Measurements from ENCODE around the gene PLEKHG7. TPM values are rescaled to one million over a fixed set of nuclear protein-coding genes. Genes with fewer than 3 reads are reported as not detected.

The PLEKHG7 gene
- polyA plus RNA-seq, 1 donor (not counting 4 experiments of a cell fraction or from before 2014, with no cell fraction given), result not detected

DNA sequence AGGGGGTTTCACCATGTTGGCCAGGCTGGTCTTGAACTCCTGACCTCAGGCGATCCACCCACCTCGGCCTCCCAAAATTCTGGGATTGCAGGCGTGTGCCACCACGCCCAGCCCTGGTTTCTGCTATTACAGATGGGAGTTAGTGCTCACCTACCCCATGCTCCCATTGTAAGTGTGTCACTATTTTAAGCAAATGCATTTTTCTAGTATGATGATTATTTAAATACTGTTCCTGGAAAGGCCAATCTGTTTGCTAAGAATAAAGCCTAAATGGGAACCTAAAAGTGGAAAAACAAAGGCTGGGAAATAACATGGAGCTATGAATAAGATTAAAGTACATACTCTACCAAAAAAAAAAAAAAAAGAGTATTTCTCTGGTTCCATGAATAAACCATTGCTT is 45.0 kb upstream of the PLEKHG7 start:
- Histone ChIP-seq H3K79me2 (ENCODE audit: control insufficient read depth, insufficient read depth, low read length) (no peaks in the 10 kb centered on the region), H2AFZ (ENCODE audit: control insufficient read depth, low read length) (no peak overlapping the region), H4K20me1 (ENCODE audit: control insufficient read depth, extremely low read depth, insufficient read depth, low read length) (no peaks in the 10 kb centered on the region), H3K9me3 (ENCODE audit: control insufficient read depth, low read depth, low read length) (no peaks in the 10 kb centered on the region), H3K27ac (ENCODE audit: control insufficient read depth, insufficient read depth, low read length) (no peak overlapping the region), H3K9me1 (ENCODE audit: control insufficient read depth, extremely low read depth, insufficient read depth, low read length) (no peaks in the 10 kb centered on the region), H3K4me3 (ENCODE audit: control insufficient read depth in 2 of 3, extremely low read depth in 1 of 3, insufficient read depth in 2 of 3, low read depth in 1 of 3, low read length in 3 of 3) (no peak overlapping the region), H3K36me3 (ENCODE audit: control insufficient read depth in 2 of 2, extremely low read depth in 1 of 2, insufficient read depth in 2 of 2, low read length in 2 of 2) (no peaks in the 10 kb centered on the region), H3K4me1 (ENCODE audit: control insufficient read depth, extremely low read depth, insufficient read depth, low read length) (no peaks in the 10 kb centered on the region), H3K9ac (ENCODE audit: control insufficient read depth, extremely low read depth, insufficient read depth, low read length) (no peak overlapping the region), H3K27me3 (ENCODE audit: control insufficient read depth, extremely low read depth, insufficient read depth, low read length) (no peaks in the 10 kb centered on the region), H3K4me2 (ENCODE audit: control insufficient read depth, extremely low read depth, insufficient read depth, low read depth, low read length) (no peak overlapping the region)
- dilution Hi-C loops (cut with MboI; ENCODE audit: extremely low pct_ligation_motif_present, low sequenced_read_pairs), result no loop called here
- FAIRE-seq (no peak), DNase-seq (ENCODE audit: low read depth, low spot score) (no peak)
- TF ChIP-seq CTCF (optimal IDR thresholded peaks at IDR 0.05 in 1 of 3, IDR thresholded peaks at IDR 0.05 in 1 of 3, conservative IDR thresholded peaks at IDR 0.05 in 1 of 3; ENCODE audit: extremely low read depth in 1 of 3, insufficient read depth in 2 of 3, low read length in 3 of 3) (no peak), EZH2 (IDR thresholded peaks at IDR 0.05; ENCODE audit: low read length) (no peak)

- FAIRE-seq (no peak), DNase-seq (ENCODE audit: low read depth, low spot score) (no peak)
- Histone ChIP-seq H3K4me3 (ENCODE audit: control insufficient read depth in 2 of 3, extremely low read depth in 1 of 3, insufficient read depth in 2 of 3, low read depth in 1 of 3, low read length in 3 of 3) (no peak overlapping the region), H3K36me3 (ENCODE audit: control insufficient read depth in 2 of 2, extremely low read depth in 1 of 2, insufficient read depth in 2 of 2, low read length in 2 of 2) (no peaks in the 10 kb centered on the region), H3K4me2 (ENCODE audit: control insufficient read depth, extremely low read depth, insufficient read depth, low read depth, low read length) (no peak overlapping the region), H2AFZ (ENCODE audit: control insufficient read depth, low read length) (no peak overlapping the region), H3K4me1 (ENCODE audit: control insufficient read depth, extremely low read depth, insufficient read depth, low read length) (no peaks in the 10 kb centered on the region), H3K9ac (ENCODE audit: control insufficient read depth, extremely low read depth, insufficient read depth, low read length) (no peak overlapping the region), H4K20me1 (ENCODE audit: control insufficient read depth, extremely low read depth, insufficient read depth, low read length) (no peaks in the 10 kb centered on the region), H3K9me1 (ENCODE audit: control insufficient read depth, extremely low read depth, insufficient read depth, low read length) (no peaks in the 10 kb centered on the region), H3K27me3 (ENCODE audit: control insufficient read depth, extremely low read depth, insufficient read depth, low read length) (no peaks in the 10 kb centered on the region), H3K9me3 (ENCODE audit: control insufficient read depth, low read depth, low read length) (no peaks in the 10 kb centered on the region), H3K79me2 (ENCODE audit: control insufficient read depth, insufficient read depth, low read length) (no peaks in the 10 kb centered on the region), H3K27ac (ENCODE audit: control insufficient read depth, insufficient read depth, low read length) (no peak overlapping the region)
- TF ChIP-seq EZH2 (IDR thresholded peaks at IDR 0.05; ENCODE audit: low read length) (no peak), CTCF (optimal IDR thresholded peaks at IDR 0.05 in 1 of 3, IDR thresholded peaks at IDR 0.05 in 1 of 3, conservative IDR thresholded peaks at IDR 0.05 in 1 of 3; ENCODE audit: extremely low read depth in 1 of 3, insufficient read depth in 2 of 3, low read length in 3 of 3) (no peak)
- dilution Hi-C loops (cut with MboI; ENCODE audit: extremely low pct_ligation_motif_present, low sequenced_read_pairs), result no loop called here
These were observed 44.2 kb upstream of the PLEKHG7 start for GRCh38 chr12:92658611-92659010.
